ENCODE measurements around the gene ZC3H10. TPM values are rescaled to one million over a fixed set of nuclear protein-coding genes. Genes with fewer than 3 reads are reported as not detected.

The ZC3H10 gene
- total and polyA plus RNA-seq, 5 donors from 2014 or later: 1.7 to 11.0 (median 3.0) TPM

- no peaks in the 10 kb centered on the region for H3K9me3 ChIP-seq (ENCODE audit: control insufficient read depth in 2 of 2, low read length in 2 of 2)
- H3K36me3 Mint-ChIP-seq: peaks cover 39% of the 10 kb centered on the region
- H3K4me1 Mint-ChIP-seq: peaks cover 0 to 40% (median 26%) of the 10 kb centered on the region in 4 donors
- H3K4me1 ChIP-seq (ENCODE audit: control insufficient read depth, insufficient read depth, low read length, poor library complexity, severe bottlenecking): peaks cover 34% of the 10 kb centered on the region
- no peaks in the 10 kb centered on the region for H3K9me3 Mint-ChIP-seq
- peak overlapping the region; percentile 32 to 77 (median 55) for H3K27ac Mint-ChIP-seq
- H3K27me3 Mint-ChIP-seq: no peaks in the 10 kb centered on the region
- no peaks in the 10 kb centered on the region for H3K27me3 ChIP-seq (ENCODE audit: control insufficient read depth, insufficient read depth, low read length)
- peak overlapping the region; percentile 36 for H3K27ac ChIP-seq (ENCODE audit: insufficient read depth, low read length, poor library complexity, severe bottlenecking)
- H3K36me3 ChIP-seq (ENCODE audit: control insufficient read depth, insufficient read depth, low read length): peaks cover 73% of the 10 kb centered on the region
- no peak overlapping the region for H3K4me3 ChIP-seq (ENCODE audit: low read depth, low read length)
- peak overlapping the region in 2 of 4 donors; percentile 22 to 58 for H3K4me3 Mint-ChIP-seq
- ATAC-seq (ENCODE audit: low read depth in 2 of 2) (no peak), DNase-seq (no peak)
Observed at GRCh38 chr12:56163533-56164344, 45.7 kb downstream of the ZC3H10 start.

GRCh38 chr12:56164345-56164729 lies 46.3 kb downstream of the ZC3H10 start:
- Histone ChIP-seq H3K4me1 (ENCODE audit: control insufficient read depth, insufficient read depth, low read length, poor library complexity, severe bottlenecking) (peaks cover 28% of the 10 kb centered on the region), H3K9me3 (ENCODE audit: control insufficient read depth in 2 of 2, low read length in 2 of 2) (no peaks in the 10 kb centered on the region), H3K36me3 (ENCODE audit: control insufficient read depth, insufficient read depth, low read length) (peaks cover 77% of the 10 kb centered on the region), H3K27ac (ENCODE audit: insufficient read depth, low read length, poor library complexity, severe bottlenecking) (no peak overlapping the region), H3K4me3 (ENCODE audit: low read depth, low read length) (no peak overlapping the region), H3K27me3 (ENCODE audit: control insufficient read depth, insufficient read depth, low read length) (no peaks in the 10 kb centered on the region)
- Mint-ChIP-seq H3K4me3 (no peak overlapping the region), H3K36me3 (peaks cover 39% of the 10 kb centered on the region), H3K4me1 (peaks cover 0 to 34% (median 20%) of the 10 kb centered on the region in 4 donors), H3K27ac (peak overlapping the region in 2 of 3 donors; percentile 55 to 77), H3K27me3 (no peaks in the 10 kb centered on the region), H3K9me3 (no peaks in the 10 kb centered on the region)
- no peak for ATAC-seq (ENCODE audit: low read depth in 2 of 2)
- no peak for DNase-seq

GRCh38 chr12:56165369-56165768 lies 47.3 kb downstream of the ZC3H10 start:
- peaks cover 18% of the 10 kb centered on the region for H3K4me1 ChIP-seq (ENCODE audit: control insufficient read depth, insufficient read depth, low read length, poor library complexity, severe bottlenecking)
- H3K9me3 Mint-ChIP-seq: no peaks in the 10 kb centered on the region
- H3K27me3 ChIP-seq (ENCODE audit: control insufficient read depth, insufficient read depth, low read length): no peaks in the 10 kb centered on the region
- ATAC-seq (ENCODE audit: low read depth in 2 of 2) (no peak), DNase-seq (no peak)
- H3K4me3 Mint-ChIP-seq: peak overlapping the region in 1 of 4 donors; percentile 71
- H3K36me3 ChIP-seq (ENCODE audit: control insufficient read depth, insufficient read depth, low read length): peaks cover 85% of the 10 kb centered on the region
- H3K9me3 ChIP-seq (ENCODE audit: control insufficient read depth in 2 of 2, low read length in 2 of 2): no peaks in the 10 kb centered on the region
- peak overlapping the region in 2 of 3 donors; percentile 22 to 69 for H3K27ac Mint-ChIP-seq
- no peak overlapping the region for H3K27ac ChIP-seq (ENCODE audit: insufficient read depth, low read length, poor library complexity, severe bottlenecking)
- H3K36me3 Mint-ChIP-seq: peaks cover 42% of the 10 kb centered on the region
- H3K27me3 Mint-ChIP-seq: no peaks in the 10 kb centered on the region
- H3K4me3 ChIP-seq (ENCODE audit: low read depth, low read length): no peak overlapping the region
- H3K4me1 Mint-ChIP-seq: peaks cover 0 to 24% (median 12%) of the 10 kb centered on the region in 4 donors

GRCh38 chr12:56169229-56169759 lies 51.2 kb downstream of the ZC3H10 start:
- Mint-ChIP-seq H3K27me3 (no peaks in the 10 kb centered on the region), H3K36me3 (peaks cover 52% of the 10 kb centered on the region), H3K27ac (peak overlapping the region in 1 of 3 donors; percentile 85)

GRCh38 chr12:56172839-56173238 lies 54.8 kb downstream of the ZC3H10 start:
- DNase-seq (no peak), ATAC-seq (ENCODE audit: low read depth in 2 of 2) (no peak)
- Histone ChIP-seq H3K4me3 (ENCODE audit: low read depth, low read length) (no peak overlapping the region), H3K4me1 (ENCODE audit: control insufficient read depth, insufficient read depth, low read length, poor library complexity, severe bottlenecking) (no peaks in the 10 kb centered on the region), H3K27ac (ENCODE audit: insufficient read depth, low read length, poor library complexity, severe bottlenecking) (no peak overlapping the region), H3K27me3 (ENCODE audit: control insufficient read depth, insufficient read depth, low read length) (no peaks in the 10 kb centered on the region), H3K36me3 (ENCODE audit: control insufficient read depth, insufficient read depth, low read length) (peaks cover 81% of the 10 kb centered on the region), H3K9me3 (ENCODE audit: control insufficient read depth in 2 of 2, low read length in 2 of 2) (no peaks in the 10 kb centered on the region)
- Mint-ChIP-seq H3K27ac (peak overlapping the region in 2 of 3 donors; percentile 46 to 58), H3K36me3 (peaks cover 49% of the 10 kb centered on the region), H3K9me3 (no peaks in the 10 kb centered on the region), H3K27me3 (no peaks in the 10 kb centered on the region), H3K4me3 (no peak overlapping the region), H3K4me1 (peaks cover 0 to 6% (median 1%) of the 10 kb centered on the region in 4 donors)

More at GRCh38 chr12:56169229-56169759, 51.2 kb downstream of the ZC3H10 start:
- ATAC-seq (ENCODE audit: low read depth in 2 of 2): no peak
- no peak overlapping the region for H3K4me3 ChIP-seq (ENCODE audit: low read depth, low read length)
- no peaks in the 10 kb centered on the region for H3K9me3 Mint-ChIP-seq
- H3K4me3 Mint-ChIP-seq: no peak overlapping the region
- DNase-seq: no peak
- H3K9me3 ChIP-seq (ENCODE audit: control insufficient read depth in 2 of 2, low read length in 2 of 2): no peaks in the 10 kb centered on the region
- H3K4me1 ChIP-seq (ENCODE audit: control insufficient read depth, insufficient read depth, low read length, poor library complexity, severe bottlenecking): no peaks in the 10 kb centered on the region
- H3K36me3 ChIP-seq (ENCODE audit: control insufficient read depth, insufficient read depth, low read length): peaks cover 81% of the 10 kb centered on the region
- no peak overlapping the region for H3K27ac ChIP-seq (ENCODE audit: insufficient read depth, low read length, poor library complexity, severe bottlenecking)
- no peaks in the 10 kb centered on the region for H3K27me3 ChIP-seq (ENCODE audit: control insufficient read depth, insufficient read depth, low read length)
- H3K4me1 Mint-ChIP-seq: peaks cover 0 to 4% (median under 1%) of the 10 kb centered on the region in 4 donors

Other genes starting within 250 kb of the ZC3H10 start
- gene PYM1, start 190.4 kb upstream of the ZC3H10 start, total RNA-seq: 34.0 TPM
- gene PYM1, start 190.4 kb upstream of the ZC3H10 start, polyA plus RNA-seq: 100 to 1,000 TPM in 3 of 4 donors, 10 to 100 TPM in 1; 99.3 to 123 (median 114) TPM
- 1,086 TPM for gene DGKA, start 187.1 kb upstream of the ZC3H10 start, total RNA-seq
- gene DGKA, start 187.1 kb upstream of the ZC3H10 start, polyA plus RNA-seq: 100 to 1,000 TPM; 225 to 284 (median 253) TPM
- gene PMEL, start 152.2 kb upstream of the ZC3H10 start, total RNA-seq: 0.69 TPM
- under 1 TPM in 3 of 4 donors, not detected in 1; 0.52 to 0.86 (median 0.57) TPM for gene PMEL, start 152.2 kb upstream of the ZC3H10 start, polyA plus RNA-seq
- 28.0 TPM for gene CDK2, start 151.4 kb upstream of the ZC3H10 start, total RNA-seq
- gene CDK2, start 151.4 kb upstream of the ZC3H10 start, polyA plus RNA-seq: 10 to 100 TPM in 2 of 4 donors, 1 to 10 TPM in 2; 8.4 to 12.6 (median 10.0) TPM
- gene RAB5B, start 144.2 kb upstream of the ZC3H10 start, total RNA-seq: 60.8 TPM
- 10 to 100 TPM; 66.8 to 73.4 (median 68.3) TPM for gene RAB5B, start 144.2 kb upstream of the ZC3H10 start, polyA plus RNA-seq
- gene SUOX, start 121.0 kb upstream of the ZC3H10 start, total RNA-seq: 6.9 TPM
- gene SUOX, start 121.0 kb upstream of the ZC3H10 start, polyA plus RNA-seq: 10 to 100 TPM in 1 of 4 donors, 1 to 10 TPM in 3; 2.2 to 10.3 (median 5.9) TPM
- gene IKZF4, start 97.2 kb upstream of the ZC3H10 start, total RNA-seq: 22.3 TPM
- gene IKZF4, start 97.2 kb upstream of the ZC3H10 start, polyA plus RNA-seq: 1 to 10 TPM; 5.8 to 8.1 (median 6.4) TPM
- gene RPS26, start 76.3 kb upstream of the ZC3H10 start, total RNA-seq: 26.3 TPM
- 1,000 to 10,000 TPM in 1 of 4 donors, 100 to 1,000 TPM in 3; 288 to 1,151 (median 836) TPM for gene RPS26, start 76.3 kb upstream of the ZC3H10 start, polyA plus RNA-seq
- gene ERBB3, start 38.1 kb upstream of the ZC3H10 start, total RNA-seq: 0.69 TPM
- under 1 TPM; 0.14 to 1.00 (median 0.56) TPM for gene ERBB3, start 38.1 kb upstream of the ZC3H10 start, polyA plus RNA-seq
- 63.8 TPM for gene PA2G4, start 13.7 kb upstream of the ZC3H10 start, total RNA-seq
- 100 to 1,000 TPM; 193 to 203 (median 196) TPM for gene PA2G4, start 13.7 kb upstream of the ZC3H10 start, polyA plus RNA-seq
- 4,134 TPM for gene RPL41, start 1.6 kb upstream of the ZC3H10 start, total RNA-seq
- gene RPL41, start 1.6 kb upstream of the ZC3H10 start, polyA plus RNA-seq: 1,000 to 10,000 TPM; 7,544 to 9,760 (median 8,849) TPM
- gene ESYT1, start 10.0 kb downstream of the ZC3H10 start, total RNA-seq: 190 TPM
- 100 to 1,000 TPM; 249 to 395 (median 333) TPM for gene ESYT1, start 10.0 kb downstream of the ZC3H10 start, polyA plus RNA-seq
- 8.8 TPM for gene MYL6B, start 34.3 kb downstream of the ZC3H10 start, total RNA-seq
- 10 to 100 TPM in 3 of 4 donors, 1 to 10 TPM in 1; 9.9 to 18.4 (median 11.3) TPM for gene MYL6B, start 34.3 kb downstream of the ZC3H10 start, polyA plus RNA-seq
- gene MYL6, start 40.1 kb downstream of the ZC3H10 start, total RNA-seq: 933 TPM
- gene MYL6, start 40.1 kb downstream of the ZC3H10 start, polyA plus RNA-seq: 1,000 to 10,000 TPM; 2,559 to 3,471 (median 2,992) TPM
- gene SMARCC2, start 71.2 kb downstream of the ZC3H10 start, total RNA-seq: 153 TPM
- gene SMARCC2, start 71.2 kb downstream of the ZC3H10 start, polyA plus RNA-seq: 10 to 100 TPM; 46.3 to 64.1 (median 54.1) TPM
- gene RNF41, start 103.7 kb downstream of the ZC3H10 start, total RNA-seq: 33.7 TPM
- 10 to 100 TPM; 39.2 to 45.8 (median 45.1) TPM for gene RNF41, start 103.7 kb downstream of the ZC3H10 start, polyA plus RNA-seq
- 16.9 TPM for gene NABP2, start 106.1 kb downstream of the ZC3H10 start, total RNA-seq
- gene NABP2, start 106.1 kb downstream of the ZC3H10 start, polyA plus RNA-seq: 1 to 10 TPM; 4.1 to 6.8 (median 5.0) TPM
- 2.0 TPM for gene SLC39A5, start 111.8 kb downstream of the ZC3H10 start, total RNA-seq
- not detected for gene SLC39A5, start 111.8 kb downstream of the ZC3H10 start, polyA plus RNA-seq
- 40.1 TPM for gene ANKRD52, start 140.1 kb downstream of the ZC3H10 start, total RNA-seq
- gene ANKRD52, start 140.1 kb downstream of the ZC3H10 start, polyA plus RNA-seq: 1 to 10 TPM; 5.0 to 7.5 (median 6.4) TPM
- gene COQ10A, start 148.7 kb downstream of the ZC3H10 start, total RNA-seq: 23.7 TPM
- gene COQ10A, start 148.7 kb downstream of the ZC3H10 start, polyA plus RNA-seq: 10 to 100 TPM in 3 of 4 donors, 1 to 10 TPM in 1; 8.1 to 11.5 (median 11.0) TPM
- 173 TPM for gene CS, start 182.1 kb downstream of the ZC3H10 start, total RNA-seq
- gene CS, start 182.1 kb downstream of the ZC3H10 start, polyA plus RNA-seq: 10 to 100 TPM; 69.3 to 85.8 (median 74.3) TPM
- 47.6 TPM for gene CNPY2, start 197.7 kb downstream of the ZC3H10 start, total RNA-seq
- gene CNPY2, start 197.7 kb downstream of the ZC3H10 start, polyA plus RNA-seq: 100 to 1,000 TPM; 139 to 166 (median 156) TPM
- 83.5 TPM for gene PAN2, start 215.7 kb downstream of the ZC3H10 start, total RNA-seq
- gene PAN2, start 215.7 kb downstream of the ZC3H10 start, polyA plus RNA-seq: 10 to 100 TPM in 1 of 4 donors, 1 to 10 TPM in 3; 4.5 to 10.6 (median 7.3) TPM
- 27.1 TPM for gene IL23A, start 220.6 kb downstream of the ZC3H10 start, total RNA-seq
- gene IL23A, start 220.6 kb downstream of the ZC3H10 start, polyA plus RNA-seq: 10 to 100 TPM; 12.2 to 18.8 (median 16.8) TPM
- gene STAT2, start 241.8 kb downstream of the ZC3H10 start, total RNA-seq: 190 TPM
- gene STAT2, start 241.8 kb downstream of the ZC3H10 start, polyA plus RNA-seq: 10 to 100 TPM; 67.9 to 92.5 (median 79.8) TPM
- gene APOF, start 244.6 kb downstream of the ZC3H10 start, total RNA-seq: not detected
- not detected for gene APOF, start 244.6 kb downstream of the ZC3H10 start, polyA plus RNA-seq